Sigmoid colon (tissue), 4 donors: Measurements from ENCODE around the gene STRIP2.

Source experiments
- EP300 ChIP-seq, 4 donors: sonication (generic); formaldehyde crosslinking; IDR thresholded peaks; one replicate each; pipeline ENCODE4 v1.6.1; 2017; ENCODE audit warnings: antibody characterized with exemption in 4 of 4
- POLR2A ChIP-seq, 2 donors: fragments of 450-650 bp; IDR thresholded peaks; one replicate each; pipeline ENCODE4 v1.6.1; 2016; ENCODE audit warnings: antibody characterized with exemption in 2 of 2, mild to moderate bottlenecking in 2 of 2, moderate library complexity in 2 of 2
- POLR2AphosphoS5 ChIP-seq, 4 donors: sonication (generic); formaldehyde crosslinking; IDR thresholded peaks; one replicate each; pipeline ENCODE4 v1.6.1; 2017; ENCODE audit warnings: antibody characterized with exemption in 4 of 4
- TF ChIP-seq, protein P1 (sequence below), 4 experiments: fragments of 450-650 bp in 3 of 4; fragments of 200-600 bp in 1 of 4; IDR thresholded peaks; one replicate each; pipeline ENCODE4 v1.5.1; 2016 to 2019; ENCODE audit warnings: antibody characterized with exemption in 4 of 4, mild to moderate bottlenecking in 3 of 4, moderate library complexity in 2 of 4

- TF ChIP-seq, protein P1, sequence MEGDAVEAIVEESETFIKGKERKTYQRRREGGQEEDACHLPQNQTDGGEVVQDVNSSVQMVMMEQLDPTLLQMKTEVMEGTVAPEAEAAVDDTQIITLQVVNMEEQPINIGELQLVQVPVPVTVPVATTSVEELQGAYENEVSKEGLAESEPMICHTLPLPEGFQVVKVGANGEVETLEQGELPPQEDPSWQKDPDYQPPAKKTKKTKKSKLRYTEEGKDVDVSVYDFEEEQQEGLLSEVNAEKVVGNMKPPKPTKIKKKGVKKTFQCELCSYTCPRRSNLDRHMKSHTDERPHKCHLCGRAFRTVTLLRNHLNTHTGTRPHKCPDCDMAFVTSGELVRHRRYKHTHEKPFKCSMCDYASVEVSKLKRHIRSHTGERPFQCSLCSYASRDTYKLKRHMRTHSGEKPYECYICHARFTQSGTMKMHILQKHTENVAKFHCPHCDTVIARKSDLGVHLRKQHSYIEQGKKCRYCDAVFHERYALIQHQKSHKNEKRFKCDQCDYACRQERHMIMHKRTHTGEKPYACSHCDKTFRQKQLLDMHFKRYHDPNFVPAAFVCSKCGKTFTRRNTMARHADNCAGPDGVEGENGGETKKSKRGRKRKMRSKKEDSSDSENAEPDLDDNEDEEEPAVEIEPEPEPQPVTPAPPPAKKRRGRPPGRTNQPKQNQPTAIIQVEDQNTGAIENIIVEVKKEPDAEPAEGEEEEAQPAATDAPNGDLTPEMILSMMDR (IDR thresholded peaks at IDR 0.05) = no peak
- TF ChIP-seq POLR2A (IDR thresholded peaks at IDR 0.05) = no peak
- TF ChIP-seq EP300 (IDR thresholded peaks at IDR 0.05) = no peak
- no peak for TF ChIP-seq POLR2AphosphoS5 (IDR thresholded peaks at IDR 0.05)
Measured at GRCh38 chr7:129458171-129458570, 23.9 kb downstream of the STRIP2 start.
